ENCODE results near the gene DGKE.

Gene DGKE

GRCh38 chr17:56861899-56862298 lies 27.9 kb downstream of the DGKE start:
- Histone ChIP-seq H3K4me3 (no peak overlapping the region), H3K27ac (no peak overlapping the region)
- TF ChIP-seq, protein P1, sequence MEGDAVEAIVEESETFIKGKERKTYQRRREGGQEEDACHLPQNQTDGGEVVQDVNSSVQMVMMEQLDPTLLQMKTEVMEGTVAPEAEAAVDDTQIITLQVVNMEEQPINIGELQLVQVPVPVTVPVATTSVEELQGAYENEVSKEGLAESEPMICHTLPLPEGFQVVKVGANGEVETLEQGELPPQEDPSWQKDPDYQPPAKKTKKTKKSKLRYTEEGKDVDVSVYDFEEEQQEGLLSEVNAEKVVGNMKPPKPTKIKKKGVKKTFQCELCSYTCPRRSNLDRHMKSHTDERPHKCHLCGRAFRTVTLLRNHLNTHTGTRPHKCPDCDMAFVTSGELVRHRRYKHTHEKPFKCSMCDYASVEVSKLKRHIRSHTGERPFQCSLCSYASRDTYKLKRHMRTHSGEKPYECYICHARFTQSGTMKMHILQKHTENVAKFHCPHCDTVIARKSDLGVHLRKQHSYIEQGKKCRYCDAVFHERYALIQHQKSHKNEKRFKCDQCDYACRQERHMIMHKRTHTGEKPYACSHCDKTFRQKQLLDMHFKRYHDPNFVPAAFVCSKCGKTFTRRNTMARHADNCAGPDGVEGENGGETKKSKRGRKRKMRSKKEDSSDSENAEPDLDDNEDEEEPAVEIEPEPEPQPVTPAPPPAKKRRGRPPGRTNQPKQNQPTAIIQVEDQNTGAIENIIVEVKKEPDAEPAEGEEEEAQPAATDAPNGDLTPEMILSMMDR (IDR thresholded peaks at IDR 0.05) = no peak
- no peak for DNase-seq (ENCODE audit: low spot score)

GRCh38 chr17:56863974-56864373 lies 30.0 kb downstream of the DGKE start:
- TF ChIP-seq, protein P1 (IDR thresholded peaks at IDR 0.05) = no peak
- H3K27ac ChIP-seq = no peak overlapping the region
- DNase-seq (ENCODE audit: low spot score) = no peak

DNA sequence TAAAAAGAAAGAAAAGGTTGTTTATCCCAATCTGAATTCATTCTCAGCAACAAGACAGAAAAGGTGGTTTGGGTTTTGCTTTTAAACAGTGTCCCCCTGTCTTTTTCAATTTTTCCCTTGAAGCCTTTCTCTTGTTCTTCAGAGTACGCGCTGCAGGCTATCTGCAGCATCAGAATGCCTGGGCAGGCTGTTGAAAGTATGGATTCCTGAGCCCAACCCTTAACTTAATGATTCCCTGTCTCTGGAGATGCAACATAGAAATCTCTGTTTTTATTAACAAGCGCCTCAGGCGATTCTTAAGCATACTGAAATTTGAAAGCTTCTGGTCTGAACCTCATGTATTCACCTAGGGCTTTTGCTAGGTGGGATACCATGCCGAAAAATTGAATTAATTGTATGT lies 32.1 kb downstream of the DGKE start:
- TF ChIP-seq, protein P1 (IDR thresholded peaks at IDR 0.05) = no peak
- DNase-seq (ENCODE audit: low spot score) = no peak
- Histone ChIP-seq H3K27ac (no peak overlapping the region), H3K4me3 (no peak overlapping the region)

More at GRCh38 chr17:56863974-56864373, 30.0 kb downstream of the DGKE start:
- no peak overlapping the region for H3K4me3 ChIP-seq

- no peak for DNase-seq (ENCODE audit: low spot score)
- Histone ChIP-seq H3K4me3 (no peak overlapping the region), H3K27ac (no peak overlapping the region)
- TF ChIP-seq, protein P1 (IDR thresholded peaks at IDR 0.05) = no peak
Measured at GRCh38 chr17:56866496-56866895, 32.5 kb downstream of the DGKE start.

DNA sequence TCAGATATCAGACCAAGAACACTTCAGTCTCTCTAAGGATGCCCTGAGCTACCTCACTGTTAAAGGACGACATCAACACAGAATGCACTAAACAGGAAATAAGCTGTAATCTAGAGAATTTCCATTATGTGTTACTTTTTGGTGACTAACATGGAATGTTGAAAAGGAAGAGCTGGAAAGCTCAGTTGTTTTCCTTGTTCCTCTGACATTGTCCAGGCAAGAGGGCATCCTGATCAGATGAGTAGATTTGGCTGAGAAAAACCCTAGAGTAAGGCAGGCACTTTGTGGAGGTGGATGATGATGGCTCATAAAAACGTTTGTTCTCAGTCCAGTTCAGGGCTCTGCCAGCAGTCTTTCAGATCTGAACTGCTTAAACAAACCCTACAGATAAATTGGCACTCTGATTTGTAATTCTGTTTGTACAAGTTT lies 34.0 kb downstream of the DGKE start:
- Histone ChIP-seq H3K27ac (peak overlapping the region in 1 of 2 donors; percentile 26), H3K4me3 (no peak overlapping the region)
- TF ChIP-seq, protein P1 (IDR thresholded peaks at IDR 0.05) = no peak
- DNase-seq (ENCODE audit: low spot score) = no peak

DNA sequence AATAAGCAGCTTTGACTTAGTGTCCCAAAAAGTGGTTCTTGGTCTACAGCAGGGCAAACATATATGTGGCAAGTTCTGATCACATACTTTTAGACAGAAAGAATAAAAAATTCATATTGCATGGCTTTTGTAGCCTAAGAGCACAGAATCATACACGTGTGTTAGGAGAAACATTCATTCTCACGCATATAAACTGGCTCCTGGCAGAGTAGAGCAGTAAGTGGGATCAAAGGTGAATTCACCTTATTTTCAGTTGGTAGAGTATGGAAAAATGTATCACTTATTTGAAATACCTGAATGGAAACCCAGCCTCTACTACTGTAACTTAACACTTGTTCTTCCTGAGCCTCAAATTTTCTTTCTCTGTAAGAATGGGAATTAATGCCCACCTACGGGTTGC lies 34.8 kb downstream of the DGKE start:
- DNase-seq (ENCODE audit: low spot score) = no peak
- no peak overlapping the region for H3K4me3 ChIP-seq
- H3K27ac ChIP-seq = no peak overlapping the region
- TF ChIP-seq, protein P1 (IDR thresholded peaks at IDR 0.05) = no peak

DNA sequence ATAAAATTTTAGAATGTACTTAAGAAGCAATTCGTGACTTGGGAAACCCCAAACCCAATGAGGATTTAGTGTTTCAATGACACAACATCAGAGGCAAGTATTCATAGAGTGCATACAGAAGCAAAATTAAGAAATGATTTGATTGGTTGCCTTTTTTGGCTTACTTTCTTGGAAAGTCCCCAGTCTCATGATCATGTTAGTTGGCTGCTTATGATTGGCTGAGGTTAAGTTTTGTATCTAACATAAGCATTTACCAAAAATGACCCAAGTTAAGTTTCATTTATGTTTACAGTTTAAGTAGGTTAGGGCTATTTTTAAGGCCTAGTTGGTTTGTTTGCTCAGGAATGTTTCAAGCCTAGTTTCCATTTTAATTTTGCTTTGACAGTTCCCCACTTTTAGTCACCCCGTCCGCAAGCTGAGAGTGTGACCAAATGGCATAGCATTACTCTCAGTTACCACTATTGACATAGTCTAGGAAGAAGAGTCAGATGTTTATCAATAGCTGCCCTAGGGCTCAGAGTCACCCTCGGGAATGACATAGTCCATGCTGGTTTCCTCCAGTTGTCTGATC lies 36.2 kb downstream of the DGKE start:
- no peak for DNase-seq (ENCODE audit: low spot score)
- H3K4me3 ChIP-seq = no peak overlapping the region
- TF ChIP-seq, protein P1 (IDR thresholded peaks at IDR 0.05) = no peak
- no peak overlapping the region for H3K27ac ChIP-seq
